GM18861 (cell line): Measurements from ENCODE around the gene PRKG2.

ENCODE experiments used
- ATAC-seq: cut with Tn5 transposase; IDR thresholded peaks from one replicate; pipeline ENCODE4 v1.9.1; 2021; ENCODE audit not compliant: unreplicated experiment

The PRKG2 gene

GRCh38 chr4:81040012-81040659 is 174.9 kb downstream of the PRKG2 start:
- peak; percentile 56 for ATAC-seq

GRCh38 chr4:81039351-81039972 is 175.6 kb downstream of the PRKG2 start:
- no peak for ATAC-seq

GRCh38 chr4:81038636-81039350 is 176.2 kb downstream of the PRKG2 start:
- ATAC-seq: no peak
